ENCODE results near the gene CDR2L.

- TF ChIP-seq POLR2AphosphoS5 (IDR thresholded peaks at IDR 0.05; ENCODE audit: low read depth, low read length) (no peak), RFX5 (IDR thresholded peaks at IDR 0.05; ENCODE audit: low read length) (no peak), CTCF (IDR thresholded peaks at IDR 0.05) (no peak), GABPA (IDR thresholded peaks at IDR 0.05; ENCODE audit: low read depth) (no peak), PBX3 (IDR thresholded peaks at IDR 0.05) (no peak), NRF1 (IDR thresholded peaks at IDR 0.05; ENCODE audit: low read depth, low read length) (no peak)
Measured at GRCh38 chr17:75039238-75039637, 51.8 kb downstream of the CDR2L start.
